K562 (cell line): ENCODE measurements around the gene POLD4. TPM values are rescaled to one million over a fixed set of nuclear protein-coding genes. Genes with fewer than 3 reads are reported as not detected.

Experiments
- ARHGAP35 ChIP-seq: fragments of 450-650 bp; IDR thresholded peaks from 2 replicates; pipeline ENCODE4 v1.6.1; 2018; ENCODE audit not compliant: partially characterized antibody
- BDP1 ChIP-seq: IDR thresholded peaks from 3 replicates; pipeline ENCODE4 v1.6.1; 2011; ENCODE audit not compliant: insufficient read length, insufficient read depth
- GABPA ChIP-seq: fragments of 200-800 bp; sonication (Bioruptor generic); conservative IDR thresholded peaks from 2 replicates; pipeline ENCODE4 v1.6.1; 2016; ENCODE audit warnings: low read depth, missing genetic modification characterization, missing compliant biosample characterization
- HOXB6 ChIP-seq: fragments of 250-450 bp; sonication (Bioruptor Pico); IDR thresholded peaks from 2 replicates; pipeline ENCODE4 v1.5.1; 2022; ENCODE audit warnings: mild to moderate bottlenecking, borderline replicate concordance
- KAT2B ChIP-seq: IDR thresholded peaks from one replicate; pipeline ENCODE4 v1.6.1; 2012; ENCODE audit warnings: low read depth, mild to moderate bottlenecking, control low read depth, inconsistent platforms, low read length, moderate library complexity
- POLR2A ChIP-seq: fragments of 450-650 bp; conservative IDR thresholded peaks from 2 replicates; pipeline ENCODE4 v1.6.1; 2016
- RAD21 ChIP-seq, 2 experiments: fragments of 250-450 bp in 1 of 2; fragments of 450-650 bp in 1 of 2; sonication (Bioruptor Pico) in 1 of 2; formaldehyde crosslinking in 1 of 2; IDR thresholded peaks in 1 of 2; conservative IDR thresholded peaks in 1 of 2; 2 replicates each; pipeline versions ENCODE4 v1.4.0 to v1.8.0; 2020 to 2022; ENCODE audit warnings: mild to moderate bottlenecking in 2 of 2, moderate library complexity in 1 of 2
- SAFB ChIP-seq: fragments of 200-400 bp; formaldehyde crosslinking; IDR thresholded peaks from 2 replicates; pipeline ENCODE4 v1.6.1; 2017; ENCODE audit warnings: low read depth, low read length, borderline replicate concordance
- TEAD4 ChIP-seq, 2 experiments: sonication (generic) in 1 of 2; formaldehyde crosslinking in 1 of 2; IDR thresholded peaks; 2 replicates each; pipeline versions ENCODE4 v1.6.1 to v1.8.0; 2012 to 2022; ENCODE audit warnings: borderline replicate concordance in 1 of 2, inconsistent platforms in 1 of 2, low read length in 1 of 2, mild to moderate bottlenecking in 1 of 2, missing genetic modification reagents in 1 of 2
- WHSC1 ChIP-seq: IDR thresholded peaks from one replicate; pipeline ENCODE4 v1.6.1; 2012; ENCODE audit warnings: low read length, control low read depth, inconsistent platforms
- ZFX ChIP-seq: sonication (generic); formaldehyde crosslinking; IDR thresholded peaks from 2 replicates; pipeline ENCODE4 v1.8.0; 2022; ENCODE audit warnings: mild to moderate bottlenecking, missing genetic modification reagents, moderate library complexity
- polyA plus RNA-seq, 8 experiments: library from polyadenylated mRNA; depleted of rRNA in 4 of 8; stranded (reverse) in 5 of 8; unstranded in 3 of 8; fragments of >200 nt; fragmentation: Nextera tagmentation in 2 of 8; fragmentation: Illumina TruSeq in 1 of 8; extraction: Ambion mirVana in 2 of 8; extraction: Trizol in 1 of 8; gene quantifications; 2 replicates each; pipeline versions ENCODE4 v1.2.1 to v1.2.3, GENCODE V29; 2011 to 2014; ENCODE audit warnings: inconsistent platforms in 1 of 8, missing spikeins in 1 of 8
- total RNA-seq, 7 experiments: library from RNA; depleted of rRNA in 6 of 7; stranded (reverse); fragments of >200 nt in 6 of 7; fragmentation: Illumina TruSeq in 2 of 7; extraction: Trizol in 2 of 7; gene quantifications; 2 replicates each; pipeline versions ENCODE4 v1.2.1 to v1.2.3, GENCODE V29; 2011 to 2021; ENCODE audit warnings: low replicate concordance in 1 of 7
- TF ChIP-seq, protein P1 (sequence below): fragments of 450-650 bp; IDR thresholded peaks from 2 replicates; pipeline ENCODE4 v1.6.1; 2016
- TF ChIP-seq, protein P2 (sequence below): fragments of 250-450 bp; sonication (Bioruptor Pico); IDR thresholded peaks from 2 replicates; pipeline ENCODE4 v1.4.0; 2020; ENCODE audit warnings: mild to moderate bottlenecking, moderate library complexity, borderline replicate concordance
- TF ChIP-seq, protein P3 (sequence below): sonication (generic); formaldehyde crosslinking; IDR thresholded peaks from 2 replicates; pipeline ENCODE4 v1.8.1; 2023; ENCODE audit warnings: mild to moderate bottlenecking, missing genetic modification reagents
- TF ChIP-seq, protein P4 (sequence below), 2 experiments: fragments of 450-650 bp; conservative IDR thresholded peaks; 2 replicates each; pipeline ENCODE4 v1.6.1; 2017; ENCODE audit warnings: mild to moderate bottlenecking in 2 of 2, moderate library complexity in 2 of 2
- TF ChIP-seq, protein P5 (sequence below): fragments of 450-650 bp; formaldehyde crosslinking; IDR thresholded peaks from 2 replicates; pipeline ENCODE4 v1.4.0; 2022; ENCODE audit warnings: missing genetic modification characterization

Gene POLD4
- total and polyA plus RNA-seq, 9 of the 15 experiments (the other 6 are each of a cell fraction or from before 2014, with no cell fraction given): 5.8 to 64.5 (median 18.3) TPM

DNA sequence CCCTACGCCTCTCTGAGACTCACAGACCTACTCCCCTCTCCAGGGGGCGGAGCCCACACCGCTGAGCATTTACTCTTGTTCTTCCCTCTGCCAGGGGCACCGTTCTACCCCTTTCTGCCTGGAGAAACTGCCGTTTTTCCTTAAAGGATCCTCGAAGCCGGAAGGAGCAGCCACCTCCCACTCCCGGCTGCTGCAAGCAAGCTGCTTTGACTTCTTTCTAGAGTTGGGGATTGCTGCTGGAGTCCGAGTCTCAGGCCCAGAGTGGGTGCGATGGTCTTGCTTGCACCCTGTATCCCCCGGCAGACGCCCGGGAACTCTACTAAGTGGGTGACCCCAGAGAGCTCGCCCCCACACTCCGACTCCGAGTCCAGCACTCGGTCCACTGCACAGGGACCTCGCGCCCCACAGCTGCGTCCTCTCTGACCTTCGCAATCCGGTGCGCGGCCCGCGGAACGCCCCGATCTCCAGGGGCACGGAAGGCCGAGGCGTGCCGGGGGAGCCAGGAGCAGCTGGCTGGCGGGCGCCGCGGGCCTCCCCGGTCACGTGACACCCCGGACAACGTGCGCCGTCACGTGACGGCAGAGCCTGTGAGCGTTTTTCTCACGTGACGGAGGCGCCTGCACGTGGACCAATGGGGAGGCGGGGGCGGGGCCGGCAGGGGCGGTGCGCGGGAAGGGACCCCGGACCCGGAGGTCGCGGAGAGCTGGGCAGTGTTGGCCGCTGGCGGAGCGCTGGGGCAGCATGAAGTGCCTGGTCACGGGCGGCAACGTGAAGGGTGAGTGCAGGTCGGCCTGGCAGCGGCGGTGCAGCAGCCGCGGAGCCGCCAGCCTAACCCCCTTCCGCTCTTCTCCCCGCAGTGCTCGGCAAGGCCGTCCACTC, 38.2 kb upstream of the POLD4 start, which contains the start of gene RAD9A (continued):
- TF ChIP-seq, protein P1, sequence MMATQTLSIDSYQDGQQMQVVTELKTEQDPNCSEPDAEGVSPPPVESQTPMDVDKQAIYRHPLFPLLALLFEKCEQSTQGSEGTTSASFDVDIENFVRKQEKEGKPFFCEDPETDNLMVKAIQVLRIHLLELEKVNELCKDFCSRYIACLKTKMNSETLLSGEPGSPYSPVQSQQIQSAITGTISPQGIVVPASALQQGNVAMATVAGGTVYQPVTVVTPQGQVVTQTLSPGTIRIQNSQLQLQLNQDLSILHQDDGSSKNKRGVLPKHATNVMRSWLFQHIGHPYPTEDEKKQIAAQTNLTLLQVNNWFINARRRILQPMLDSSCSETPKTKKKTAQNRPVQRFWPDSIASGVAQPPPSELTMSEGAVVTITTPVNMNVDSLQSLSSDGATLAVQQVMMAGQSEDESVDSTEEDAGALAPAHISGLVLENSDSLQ: no peak
- TF ChIP-seq, protein P2, sequence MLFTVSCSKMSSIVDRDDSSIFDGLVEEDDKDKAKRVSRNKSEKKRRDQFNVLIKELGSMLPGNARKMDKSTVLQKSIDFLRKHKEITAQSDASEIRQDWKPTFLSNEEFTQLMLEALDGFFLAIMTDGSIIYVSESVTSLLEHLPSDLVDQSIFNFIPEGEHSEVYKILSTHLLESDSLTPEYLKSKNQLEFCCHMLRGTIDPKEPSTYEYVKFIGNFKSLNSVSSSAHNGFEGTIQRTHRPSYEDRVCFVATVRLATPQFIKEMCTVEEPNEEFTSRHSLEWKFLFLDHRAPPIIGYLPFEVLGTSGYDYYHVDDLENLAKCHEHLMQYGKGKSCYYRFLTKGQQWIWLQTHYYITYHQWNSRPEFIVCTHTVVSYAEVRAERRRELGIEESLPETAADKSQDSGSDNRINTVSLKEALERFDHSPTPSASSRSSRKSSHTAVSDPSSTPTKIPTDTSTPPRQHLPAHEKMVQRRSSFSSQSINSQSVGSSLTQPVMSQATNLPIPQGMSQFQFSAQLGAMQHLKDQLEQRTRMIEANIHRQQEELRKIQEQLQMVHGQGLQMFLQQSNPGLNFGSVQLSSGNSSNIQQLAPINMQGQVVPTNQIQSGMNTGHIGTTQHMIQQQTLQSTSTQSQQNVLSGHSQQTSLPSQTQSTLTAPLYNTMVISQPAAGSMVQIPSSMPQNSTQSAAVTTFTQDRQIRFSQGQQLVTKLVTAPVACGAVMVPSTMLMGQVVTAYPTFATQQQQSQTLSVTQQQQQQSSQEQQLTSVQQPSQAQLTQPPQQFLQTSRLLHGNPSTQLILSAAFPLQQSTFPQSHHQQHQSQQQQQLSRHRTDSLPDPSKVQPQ (CRISPR knock-in tag): peak; percentile 97
- TF ChIP-seq SAFB (no peak), KAT2B (no peak), POLR2A (peak; percentile 73), TEAD4 (IDR thresholded peaks at IDR 0.05; ENCODE audit: low read length) (0 out of 2 replicates have a peak, but pooled peaks have one; percentile 40), TEAD4 (CRISPR knock-in tag; IDR thresholded peaks at IDR 0.05; ENCODE audit: borderline replicate concordance) (0 out of 2 replicates have a peak, but pooled peaks have one; percentile 71), RAD21 (CRISPR knock-in tag; conservative IDR thresholded peaks at IDR 0.05 in 1 of 2, IDR thresholded peaks at IDR 0.05 in 1 of 2) (no peak), HOXB6 (CRISPR knock-in tag) (no peak), GABPA (tag) (peak; percentile 40; the same call in 1 of the 2 replicates), WHSC1 (no peak), BDP1 (no peak), ZFX (CRISPR knock-in tag) (peak; percentile 85), ARHGAP35 (no peak)
- TF ChIP-seq, protein P3, sequence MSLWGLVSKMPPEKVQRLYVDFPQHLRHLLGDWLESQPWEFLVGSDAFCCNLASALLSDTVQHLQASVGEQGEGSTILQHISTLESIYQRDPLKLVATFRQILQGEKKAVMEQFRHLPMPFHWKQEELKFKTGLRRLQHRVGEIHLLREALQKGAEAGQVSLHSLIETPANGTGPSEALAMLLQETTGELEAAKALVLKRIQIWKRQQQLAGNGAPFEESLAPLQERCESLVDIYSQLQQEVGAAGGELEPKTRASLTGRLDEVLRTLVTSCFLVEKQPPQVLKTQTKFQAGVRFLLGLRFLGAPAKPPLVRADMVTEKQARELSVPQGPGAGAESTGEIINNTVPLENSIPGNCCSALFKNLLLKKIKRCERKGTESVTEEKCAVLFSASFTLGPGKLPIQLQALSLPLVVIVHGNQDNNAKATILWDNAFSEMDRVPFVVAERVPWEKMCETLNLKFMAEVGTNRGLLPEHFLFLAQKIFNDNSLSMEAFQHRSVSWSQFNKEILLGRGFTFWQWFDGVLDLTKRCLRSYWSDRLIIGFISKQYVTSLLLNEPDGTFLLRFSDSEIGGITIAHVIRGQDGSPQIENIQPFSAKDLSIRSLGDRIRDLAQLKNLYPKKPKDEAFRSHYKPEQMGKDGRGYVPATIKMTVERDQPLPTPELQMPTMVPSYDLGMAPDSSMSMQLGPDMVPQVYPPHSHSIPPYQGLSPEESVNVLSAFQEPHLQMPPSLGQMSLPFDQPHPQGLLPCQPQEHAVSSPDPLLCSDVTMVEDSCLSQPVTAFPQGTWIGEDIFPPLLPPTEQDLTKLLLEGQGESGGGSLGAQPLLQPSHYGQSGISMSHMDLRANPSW (CRISPR knock-in tag): peak; percentile 83; the same call in 1 of the 2 replicates
- TF ChIP-seq, protein P4, sequence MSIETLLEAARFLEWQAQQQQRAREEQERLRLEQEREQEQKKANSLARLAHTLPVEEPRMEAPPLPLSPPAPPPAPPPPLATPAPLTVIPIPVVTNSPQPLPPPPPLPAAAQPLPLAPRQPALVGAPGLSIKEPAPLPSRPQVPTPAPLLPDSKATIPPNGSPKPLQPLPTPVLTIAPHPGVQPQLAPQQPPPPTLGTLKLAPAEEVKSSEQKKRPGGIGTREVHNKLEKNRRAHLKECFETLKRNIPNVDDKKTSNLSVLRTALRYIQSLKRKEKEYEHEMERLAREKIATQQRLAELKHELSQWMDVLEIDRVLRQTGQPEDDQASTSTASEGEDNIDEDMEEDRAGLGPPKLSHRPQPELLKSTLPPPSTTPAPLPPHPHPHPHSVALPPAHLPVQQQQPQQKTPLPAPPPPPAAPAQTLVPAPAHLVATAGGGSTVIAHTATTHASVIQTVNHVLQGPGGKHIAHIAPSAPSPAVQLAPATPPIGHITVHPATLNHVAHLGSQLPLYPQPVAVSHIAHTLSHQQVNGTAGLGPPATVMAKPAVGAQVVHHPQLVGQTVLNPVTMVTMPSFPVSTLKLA (conservative IDR thresholded peaks at IDR 0.05): peak; percentile 100
- TF ChIP-seq, protein P5, sequence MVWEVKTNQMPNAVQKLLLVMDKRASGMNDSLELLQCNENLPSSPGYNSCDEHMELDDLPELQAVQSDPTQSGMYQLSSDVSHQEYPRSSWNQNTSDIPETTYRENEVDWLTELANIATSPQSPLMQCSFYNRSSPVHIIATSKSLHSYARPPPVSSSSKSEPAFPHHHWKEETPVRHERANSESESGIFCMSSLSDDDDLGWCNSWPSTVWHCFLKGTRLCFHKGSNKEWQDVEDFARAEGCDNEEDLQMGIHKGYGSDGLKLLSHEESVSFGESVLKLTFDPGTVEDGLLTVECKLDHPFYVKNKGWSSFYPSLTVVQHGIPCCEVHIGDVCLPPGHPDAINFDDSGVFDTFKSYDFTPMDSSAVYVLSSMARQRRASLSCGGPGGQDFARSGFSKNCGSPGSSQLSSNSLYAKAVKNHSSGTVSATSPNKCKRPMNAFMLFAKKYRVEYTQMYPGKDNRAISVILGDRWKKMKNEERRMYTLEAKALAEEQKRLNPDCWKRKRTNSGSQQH (CRISPR knock-in tag): no peak
